Esophagus squamous epithelium (tissue), 4 donors: Measurements from ENCODE around the gene ADGRE3.

ENCODE experiments used
- CTCF ChIP-seq, 6 experiments: fragments of 450-650 bp in 4 of 6; fragments of 200-600 bp in 2 of 6; sonication (generic) in 2 of 6; IDR thresholded peaks; one replicate each; pipeline ENCODE4 v1.5.1; 2016 to 2019; ENCODE audit warnings: antibody characterized with exemption in 6 of 6, mild to moderate bottlenecking in 4 of 6, moderate library complexity in 4 of 6
- POLR2A ChIP-seq, 4 donors: fragments of 450-650 bp; IDR thresholded peaks; one replicate each; pipeline ENCODE4 v1.6.1; 2017; ENCODE audit warnings: antibody characterized with exemption in 4 of 4, mild to moderate bottlenecking in 4 of 4, moderate library complexity in 3 of 4

GRCh38 chr19:14672188-14672872 is 2.3 kb downstream of the ADGRE3 start:
- TF ChIP-seq CTCF (IDR thresholded peaks at IDR 0.05) (no peak), POLR2A (IDR thresholded peaks at IDR 0.05) (no peak)
